Mammary epithelial cell (primary cell): ENCODE measurements around the gene KASH5.

Experiments used
- EZH2 ChIP-seq: IDR thresholded peaks from 2 replicates; pipeline ENCODE4 v1.6.1; 2012; ENCODE audit warnings: low read length, inconsistent platforms, borderline replicate concordance
- TF ChIP-seq, protein P1 (sequence below), 2 donors: IDR thresholded peaks in 1 of 2; conservative IDR thresholded peaks in 1 of 2; 2 replicates each; pipeline ENCODE4 v1.5.1; 2011 to 2012; ENCODE audit warnings: inconsistent platforms in 2 of 2, low read length in 2 of 2, mild to moderate bottlenecking in 2 of 2, control low read depth in 1 of 2, low read depth in 1 of 2; ENCODE audit not compliant: insufficient read depth in 1 of 2; ENCODE audit errors: extremely low read depth in 1 of 2

DNA sequence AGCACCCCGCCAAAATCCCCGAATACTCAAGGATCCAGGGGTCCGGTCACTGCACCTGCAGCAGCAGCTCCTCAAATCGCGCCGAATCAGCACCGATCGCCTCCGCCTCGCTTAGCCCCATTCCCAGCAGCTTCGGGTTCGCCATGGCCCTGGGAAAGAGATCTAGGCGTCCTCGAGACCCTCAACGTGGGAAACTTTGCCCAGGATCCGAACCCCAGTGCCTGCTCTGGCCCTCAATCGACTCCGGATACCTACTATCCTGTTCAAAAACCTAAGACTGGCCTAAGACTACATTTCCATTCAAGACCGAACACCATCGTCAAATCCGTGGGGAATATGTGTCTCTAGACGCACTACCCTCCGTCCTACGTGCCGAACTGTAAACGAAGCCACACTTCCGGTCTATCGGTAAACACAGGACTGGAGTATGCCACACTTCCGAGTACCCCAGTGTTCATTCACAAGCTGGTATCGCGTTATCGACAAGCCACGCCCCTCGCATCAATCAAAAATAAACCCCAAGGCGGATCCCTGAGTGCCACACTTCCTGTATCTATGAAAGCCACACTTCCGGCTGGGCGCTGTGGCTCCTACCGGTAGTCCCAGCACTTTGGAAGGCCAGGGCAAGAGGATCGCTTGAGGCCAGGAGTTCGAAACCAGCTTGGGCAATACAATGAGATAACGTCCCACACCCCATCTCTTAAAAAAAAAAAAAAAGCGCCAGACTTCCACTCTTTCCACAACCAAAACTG is 63.6 kb downstream of the KASH5 start, which contains the start of gene PIH1D1:
- TF ChIP-seq, protein P1, sequence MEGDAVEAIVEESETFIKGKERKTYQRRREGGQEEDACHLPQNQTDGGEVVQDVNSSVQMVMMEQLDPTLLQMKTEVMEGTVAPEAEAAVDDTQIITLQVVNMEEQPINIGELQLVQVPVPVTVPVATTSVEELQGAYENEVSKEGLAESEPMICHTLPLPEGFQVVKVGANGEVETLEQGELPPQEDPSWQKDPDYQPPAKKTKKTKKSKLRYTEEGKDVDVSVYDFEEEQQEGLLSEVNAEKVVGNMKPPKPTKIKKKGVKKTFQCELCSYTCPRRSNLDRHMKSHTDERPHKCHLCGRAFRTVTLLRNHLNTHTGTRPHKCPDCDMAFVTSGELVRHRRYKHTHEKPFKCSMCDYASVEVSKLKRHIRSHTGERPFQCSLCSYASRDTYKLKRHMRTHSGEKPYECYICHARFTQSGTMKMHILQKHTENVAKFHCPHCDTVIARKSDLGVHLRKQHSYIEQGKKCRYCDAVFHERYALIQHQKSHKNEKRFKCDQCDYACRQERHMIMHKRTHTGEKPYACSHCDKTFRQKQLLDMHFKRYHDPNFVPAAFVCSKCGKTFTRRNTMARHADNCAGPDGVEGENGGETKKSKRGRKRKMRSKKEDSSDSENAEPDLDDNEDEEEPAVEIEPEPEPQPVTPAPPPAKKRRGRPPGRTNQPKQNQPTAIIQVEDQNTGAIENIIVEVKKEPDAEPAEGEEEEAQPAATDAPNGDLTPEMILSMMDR (conservative IDR thresholded peaks at IDR 0.05 in 1 of 2, IDR thresholded peaks at IDR 0.05 in 1 of 2; ENCODE audit: extremely low read depth in 1 of 2, insufficient read depth in 1 of 2, low read depth in 1 of 2, low read length in 2 of 2): no peak
- TF ChIP-seq EZH2: no peak
